Measurements from ENCODE around the gene THADA. TPM values are rescaled to one million over a fixed set of nuclear protein-coding genes. Genes with fewer than 3 reads are reported as not detected.

THADA gene
- total and polyA plus RNA-seq, 2 donors (not counting 1 experiment from before 2014, with no cell fraction given) = 9.2 to 36.2 TPM

DNA sequence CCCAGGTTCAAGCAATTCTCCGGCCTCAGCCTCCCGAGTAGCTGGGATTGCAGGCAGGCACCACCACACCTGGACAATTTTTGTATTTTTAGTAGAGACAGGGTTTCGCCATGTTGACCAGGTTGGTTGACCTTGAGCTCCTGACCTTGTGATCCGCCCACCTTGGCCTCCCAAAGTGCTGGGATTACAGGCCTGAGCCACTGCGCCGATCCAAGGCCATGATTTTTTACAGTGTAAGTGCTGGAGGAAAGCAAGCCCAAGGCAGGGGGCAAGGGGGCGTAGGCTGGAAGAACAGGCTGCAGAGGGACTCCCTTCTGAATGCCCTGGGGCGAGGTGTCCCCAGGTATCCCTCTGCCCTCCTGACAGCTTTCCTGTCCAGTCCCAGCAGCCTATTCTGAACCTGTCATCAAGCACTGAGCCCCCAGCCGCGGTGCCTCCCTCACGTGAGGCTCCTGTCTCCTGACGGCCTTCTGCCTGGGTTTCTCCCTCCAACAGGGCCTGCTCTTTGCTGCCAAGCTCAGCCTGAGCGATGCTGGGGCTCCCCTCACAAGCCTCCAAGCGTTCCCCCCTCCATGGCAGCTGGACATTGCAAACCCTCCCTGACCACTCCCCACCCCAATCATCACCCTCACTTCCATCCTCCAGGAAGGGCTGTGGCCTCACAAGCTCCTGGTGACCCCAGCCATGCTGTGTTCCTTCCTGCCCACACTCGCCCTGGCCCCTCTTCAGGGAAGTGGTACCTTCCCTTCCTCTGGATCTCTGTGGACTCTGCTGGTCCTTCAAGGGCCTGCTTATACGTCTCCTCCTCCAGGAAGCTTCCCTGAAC is 407.1 kb downstream of the THADA start:
- Histone ChIP-seq H3K9ac (ENCODE audit: insufficient read depth, low read length) (no peak overlapping the region), H3K4me2 (ENCODE audit: extremely low read depth, insufficient read depth, low read length) (no peak overlapping the region), H3K36me3 (ENCODE audit: control insufficient read depth, insufficient read depth, low read length) (no peaks in the 10 kb centered on the region), H3K27me3 (ENCODE audit: control insufficient read depth, insufficient read depth, low read length) (no peaks in the 10 kb centered on the region), H3K27ac (ENCODE audit: insufficient read depth, low read length) (no peak overlapping the region), H3K9me3 (ENCODE audit: control insufficient read depth, insufficient read depth, low read depth, low read length) (no peaks in the 10 kb centered on the region), H3K79me2 (ENCODE audit: control insufficient read depth, insufficient read depth, low read length) (no peaks in the 10 kb centered on the region), H2AFZ (ENCODE audit: low read length) (no peak overlapping the region), H3K4me1 (ENCODE audit: control insufficient read depth, extremely low read depth, insufficient read depth, low read length) (peaks cover 4% of the 10 kb centered on the region), H3K4me3 (replicated peaks in 1 of 4; ENCODE audit: control extremely low read depth in 1 of 4, insufficient read depth in 1 of 4, low read depth in 3 of 4, low read length in 4 of 4) (no peak overlapping the region), H4K20me1 (ENCODE audit: control insufficient read depth, extremely low read depth, insufficient read depth, low read length) (no peaks in the 10 kb centered on the region)
- no peak for DNase-seq (ENCODE audit: low read depth in 2 of 2)
- TF ChIP-seq, protein P1, sequence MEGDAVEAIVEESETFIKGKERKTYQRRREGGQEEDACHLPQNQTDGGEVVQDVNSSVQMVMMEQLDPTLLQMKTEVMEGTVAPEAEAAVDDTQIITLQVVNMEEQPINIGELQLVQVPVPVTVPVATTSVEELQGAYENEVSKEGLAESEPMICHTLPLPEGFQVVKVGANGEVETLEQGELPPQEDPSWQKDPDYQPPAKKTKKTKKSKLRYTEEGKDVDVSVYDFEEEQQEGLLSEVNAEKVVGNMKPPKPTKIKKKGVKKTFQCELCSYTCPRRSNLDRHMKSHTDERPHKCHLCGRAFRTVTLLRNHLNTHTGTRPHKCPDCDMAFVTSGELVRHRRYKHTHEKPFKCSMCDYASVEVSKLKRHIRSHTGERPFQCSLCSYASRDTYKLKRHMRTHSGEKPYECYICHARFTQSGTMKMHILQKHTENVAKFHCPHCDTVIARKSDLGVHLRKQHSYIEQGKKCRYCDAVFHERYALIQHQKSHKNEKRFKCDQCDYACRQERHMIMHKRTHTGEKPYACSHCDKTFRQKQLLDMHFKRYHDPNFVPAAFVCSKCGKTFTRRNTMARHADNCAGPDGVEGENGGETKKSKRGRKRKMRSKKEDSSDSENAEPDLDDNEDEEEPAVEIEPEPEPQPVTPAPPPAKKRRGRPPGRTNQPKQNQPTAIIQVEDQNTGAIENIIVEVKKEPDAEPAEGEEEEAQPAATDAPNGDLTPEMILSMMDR (conservative IDR thresholded peaks at IDR 0.05 in 1 of 2, IDR thresholded peaks at IDR 0.05 in 1 of 2; ENCODE audit: low read depth in 1 of 2, low read length in 2 of 2) = no peak
- no peak for TF ChIP-seq EZH2 (IDR thresholded peaks at IDR 0.05; ENCODE audit: low read length, missing control alignments)

DNA sequence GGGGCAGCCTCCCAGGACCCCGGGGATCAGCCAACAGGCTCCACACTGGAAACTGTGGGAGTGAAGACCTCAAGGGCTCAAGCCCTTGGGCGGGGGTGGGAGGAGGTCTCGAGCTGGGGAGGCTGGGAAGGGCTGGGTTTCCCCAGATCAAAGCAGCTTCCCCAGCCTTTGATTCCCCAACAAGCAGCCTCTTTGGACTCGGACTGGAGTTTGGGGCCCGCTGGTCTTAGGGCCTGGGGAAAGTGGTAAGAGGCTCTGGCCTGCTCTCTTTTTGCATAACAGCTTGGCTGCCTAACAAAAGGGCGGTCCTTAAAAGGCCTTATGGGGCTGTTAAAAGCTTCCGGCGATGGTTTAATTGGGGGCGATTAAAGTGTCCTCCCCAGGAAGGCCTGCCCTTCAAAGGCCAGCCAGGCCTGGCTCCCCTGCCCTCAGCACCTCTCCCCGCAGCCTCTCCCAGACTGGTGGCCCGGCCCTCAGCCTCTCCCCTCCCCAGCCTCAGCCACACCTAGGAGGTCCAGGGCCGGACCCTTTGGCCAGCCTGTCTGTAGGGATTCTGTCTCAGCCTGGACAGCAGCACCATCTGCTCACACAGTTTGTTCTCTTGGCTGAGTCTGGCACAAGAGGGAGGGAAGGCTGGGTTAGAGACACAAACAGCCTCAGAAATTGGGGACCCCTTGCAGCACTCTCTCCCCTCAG is 409.0 kb downstream of the THADA start:
- TF ChIP-seq EZH2 (IDR thresholded peaks at IDR 0.05; ENCODE audit: low read length, missing control alignments) = no peak
- TF ChIP-seq, protein P1 (conservative IDR thresholded peaks at IDR 0.05 in 1 of 2, IDR thresholded peaks at IDR 0.05 in 1 of 2; ENCODE audit: low read depth in 1 of 2, low read length in 2 of 2) = no peak
- H3K79me2 ChIP-seq (ENCODE audit: control insufficient read depth, insufficient read depth, low read length) = no peaks in the 10 kb centered on the region
- DNase-seq (ENCODE audit: low read depth in 2 of 2) = no peak
- H3K36me3 ChIP-seq (ENCODE audit: control insufficient read depth, insufficient read depth, low read length) = no peaks in the 10 kb centered on the region
- H3K4me3 ChIP-seq (replicated peaks in 1 of 4; ENCODE audit: control extremely low read depth in 1 of 4, insufficient read depth in 1 of 4, low read depth in 3 of 4, low read length in 4 of 4) = no peak overlapping the region
- H3K27me3 ChIP-seq (ENCODE audit: control insufficient read depth, insufficient read depth, low read length) = no peaks in the 10 kb centered on the region
- no peaks in the 10 kb centered on the region for H3K9me3 ChIP-seq (ENCODE audit: control insufficient read depth, insufficient read depth, low read depth, low read length)
- H3K4me2 ChIP-seq (ENCODE audit: extremely low read depth, insufficient read depth, low read length) = no peak overlapping the region
- H3K9ac ChIP-seq (ENCODE audit: insufficient read depth, low read length) = no peak overlapping the region
- no peak overlapping the region for H2AFZ ChIP-seq (ENCODE audit: low read length)
- peaks cover 4% of the 10 kb centered on the region for H3K4me1 ChIP-seq (ENCODE audit: control insufficient read depth, extremely low read depth, insufficient read depth, low read length)
- no peak overlapping the region for H3K27ac ChIP-seq (ENCODE audit: insufficient read depth, low read length)
- H4K20me1 ChIP-seq (ENCODE audit: control insufficient read depth, extremely low read depth, insufficient read depth, low read length) = no peaks in the 10 kb centered on the region

DNA sequence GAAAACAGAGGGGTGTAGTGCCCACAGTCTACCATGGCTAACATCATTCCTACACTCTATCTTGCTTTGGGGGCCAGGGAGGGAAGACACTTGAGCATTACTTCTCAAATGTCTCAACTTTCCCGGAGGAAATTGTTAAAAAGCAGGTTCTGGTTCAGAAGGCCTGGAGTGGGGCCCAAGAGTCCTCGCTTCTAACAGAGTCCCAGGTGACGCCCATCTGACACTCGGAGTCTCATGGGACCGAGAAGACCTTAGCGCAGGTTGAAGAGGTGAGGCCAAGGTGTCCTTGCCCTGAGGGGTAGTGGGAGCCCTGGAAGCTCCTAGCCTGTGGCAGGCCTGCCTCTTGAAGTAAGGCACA is 409.5 kb downstream of the THADA start:
- Histone ChIP-seq H3K4me1 (ENCODE audit: control insufficient read depth, extremely low read depth, insufficient read depth, low read length) (peaks cover 4% of the 10 kb centered on the region), H3K9ac (ENCODE audit: insufficient read depth, low read length) (no peak overlapping the region), H3K4me2 (ENCODE audit: extremely low read depth, insufficient read depth, low read length) (no peak overlapping the region), H3K36me3 (ENCODE audit: control insufficient read depth, insufficient read depth, low read length) (no peaks in the 10 kb centered on the region), H3K27me3 (ENCODE audit: control insufficient read depth, insufficient read depth, low read length) (no peaks in the 10 kb centered on the region), H4K20me1 (ENCODE audit: control insufficient read depth, extremely low read depth, insufficient read depth, low read length) (no peaks in the 10 kb centered on the region), H3K79me2 (ENCODE audit: control insufficient read depth, insufficient read depth, low read length) (no peaks in the 10 kb centered on the region), H3K27ac (ENCODE audit: insufficient read depth, low read length) (no peak overlapping the region), H2AFZ (ENCODE audit: low read length) (no peak overlapping the region), H3K9me3 (ENCODE audit: control insufficient read depth, insufficient read depth, low read depth, low read length) (no peaks in the 10 kb centered on the region), H3K4me3 (replicated peaks in 1 of 4; ENCODE audit: control extremely low read depth in 1 of 4, insufficient read depth in 1 of 4, low read depth in 3 of 4, low read length in 4 of 4) (no peak overlapping the region)
- DNase-seq (ENCODE audit: low read depth in 2 of 2) = no peak
- TF ChIP-seq EZH2 (IDR thresholded peaks at IDR 0.05; ENCODE audit: low read length, missing control alignments) = no peak
- TF ChIP-seq, protein P1 (conservative IDR thresholded peaks at IDR 0.05 in 1 of 2, IDR thresholded peaks at IDR 0.05 in 1 of 2; ENCODE audit: low read depth in 1 of 2, low read length in 2 of 2) = no peak
